ENCODE measurements around the gene NRL. TPM values are rescaled to one million over a fixed set of nuclear protein-coding genes. Genes with fewer than 3 reads are reported as not detected.

The NRL gene
- total RNA-seq, 1 donor from 2014 or later, result 3.6 TPM

DNA sequence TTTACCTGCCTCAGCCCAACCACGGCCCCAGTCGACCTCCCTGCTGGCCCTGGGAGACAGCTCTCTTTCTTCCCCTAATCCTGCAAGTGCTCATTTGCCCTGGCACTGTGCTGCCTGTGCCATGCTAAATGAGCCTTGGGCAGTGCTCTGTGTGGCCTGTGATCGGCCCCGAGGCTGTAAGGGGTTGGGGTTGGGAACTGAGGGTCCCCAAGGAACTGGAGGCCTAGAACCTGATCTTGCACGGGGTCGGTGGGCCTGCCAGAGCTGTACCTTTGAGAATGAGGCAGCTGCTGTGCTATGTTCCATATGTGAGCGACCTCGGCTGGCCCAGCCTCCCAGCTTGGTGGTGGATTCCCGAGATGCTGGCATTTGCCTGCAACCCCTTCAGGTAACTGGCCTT is 35.3 kb upstream of the NRL start:
- no peak for TF ChIP-seq CTCF (IDR thresholded peaks at IDR 0.05; ENCODE audit: insufficient read depth, low read length, poor library complexity, severe bottlenecking)

DNA sequence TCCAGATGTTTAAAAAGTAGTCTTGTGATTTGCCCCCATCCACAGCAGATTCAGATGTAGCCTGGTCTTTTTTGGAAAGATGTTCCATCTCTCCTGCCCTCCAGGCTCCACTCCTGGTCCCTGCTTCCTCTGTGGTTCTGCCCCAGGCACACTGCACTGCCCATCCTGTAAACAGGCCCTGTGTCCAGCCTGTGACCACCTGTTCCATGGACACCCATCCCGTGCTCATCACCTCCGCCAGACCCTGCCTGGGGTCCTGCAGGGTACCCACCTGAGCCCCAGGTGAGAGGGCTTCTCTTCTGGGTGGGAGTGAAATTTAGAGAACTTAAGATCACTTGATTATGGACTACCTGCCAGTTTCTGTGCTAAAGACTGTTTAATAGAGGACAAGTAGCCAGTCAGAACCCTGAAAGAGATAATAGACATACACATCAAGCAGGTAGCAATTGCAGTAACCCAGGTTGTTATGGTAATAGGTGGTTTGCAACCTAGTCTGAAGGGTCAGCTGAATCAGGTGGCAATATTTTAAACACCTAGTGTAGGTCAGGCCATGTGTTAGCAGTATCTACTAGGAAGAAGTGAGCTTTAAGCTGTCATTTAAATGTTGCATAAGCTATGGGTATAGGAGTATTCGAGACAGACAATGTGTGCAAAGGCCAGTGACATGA is 34.7 kb upstream of the NRL start:
- no peak for DNase-seq (ENCODE audit: low read depth)
- H3K27me3 ChIP-seq (ENCODE audit: control insufficient read depth, insufficient read depth, low read length), result no peaks in the 10 kb centered on the region
- H3K4me3 ChIP-seq (ENCODE audit: low read depth, low read length), result no peak overlapping the region
- H3K36me3 ChIP-seq (ENCODE audit: control insufficient read depth, insufficient read depth, low read length), result peaks cover 8% of the 10 kb centered on the region
- no peak for TF ChIP-seq CTCF (IDR thresholded peaks at IDR 0.05; ENCODE audit: insufficient read depth, low read length, poor library complexity, severe bottlenecking)

More for the DNA sequence above, 35.3 kb upstream of the NRL start:
- H3K27me3 ChIP-seq (ENCODE audit: control insufficient read depth, insufficient read depth, low read length), result no peaks in the 10 kb centered on the region
- no peak for DNase-seq (ENCODE audit: low read depth)
- H3K4me3 ChIP-seq (ENCODE audit: low read depth, low read length), result no peak overlapping the region
- H3K36me3 ChIP-seq (ENCODE audit: control insufficient read depth, insufficient read depth, low read length), result peaks cover 8% of the 10 kb centered on the region

- DNase-seq (ENCODE audit: low read depth), result no peak
- TF ChIP-seq CTCF (IDR thresholded peaks at IDR 0.05; ENCODE audit: insufficient read depth, low read length, poor library complexity, severe bottlenecking), result no peak
- H3K36me3 ChIP-seq (ENCODE audit: control insufficient read depth, insufficient read depth, low read length), result peaks cover 8% of the 10 kb centered on the region
These were observed 33.1 kb upstream of the NRL start for GRCh38 chr14:24147761-24148428.

GRCh38 chr14:24146978-24147760 is 32.4 kb upstream of the NRL start, which contains the start of gene RNF31:
Gene RNF31, plus strand, starts transcription at chr14:24147498. Its CDS starts 201 bp downstream, at chr14:24147699.
- peak within 1 kb of the TSS; percentile 89 for H3K4me3 ChIP-seq (ENCODE audit: low read depth, low read length)
- H3K36me3 ChIP-seq (ENCODE audit: control insufficient read depth, insufficient read depth, low read length), result peaks cover 8% of the 10 kb centered on the region
- TF ChIP-seq CTCF (IDR thresholded peaks at IDR 0.05; ENCODE audit: insufficient read depth, low read length, poor library complexity, severe bottlenecking), result no peak
- no peaks in the 10 kb centered on the region for H3K27me3 ChIP-seq (ENCODE audit: control insufficient read depth, insufficient read depth, low read length)
- DNase-seq (ENCODE audit: low read depth), result peak; percentile 92

More at GRCh38 chr14:24147761-24148428, 33.1 kb upstream of the NRL start:
- H3K27me3 ChIP-seq (ENCODE audit: control insufficient read depth, insufficient read depth, low read length), result no peaks in the 10 kb centered on the region
- peak overlapping the region; percentile 89 for H3K4me3 ChIP-seq (ENCODE audit: low read depth, low read length)

DNA sequence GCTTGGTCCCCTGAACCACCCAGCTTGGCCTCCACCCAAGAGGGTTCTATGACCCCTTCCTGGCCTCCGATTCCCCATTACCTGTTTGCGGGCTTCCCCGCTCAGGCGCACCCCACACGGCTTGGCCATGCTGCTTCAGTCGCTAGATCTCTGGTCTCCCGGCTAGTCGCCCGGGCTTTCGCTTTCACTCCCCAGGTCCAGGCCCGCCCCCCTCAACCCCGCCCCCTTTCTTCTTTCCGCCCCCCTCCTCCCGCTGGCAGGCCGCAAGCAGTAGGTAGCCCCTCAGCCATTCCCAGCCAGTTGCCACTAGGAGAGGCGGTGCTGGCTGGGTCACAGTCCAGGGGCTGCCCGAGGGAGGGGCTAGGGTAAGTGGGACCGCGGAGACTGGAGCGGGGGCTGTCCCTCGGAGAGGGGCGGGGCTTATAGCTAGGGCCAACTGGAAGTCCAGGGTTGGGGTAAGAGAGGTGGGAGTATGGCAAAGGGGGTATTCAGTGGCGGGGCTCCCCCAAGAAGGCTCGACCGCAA is 31.8 kb upstream of the NRL start, which contains the start of gene PSME2:
PSME2 (minus strand) TSS at position 158 of the 525 bp plus-strand sequence; CDS start at position 129, 29 bp downstream.
- Histone ChIP-seq H3K36me3 (ENCODE audit: control insufficient read depth, insufficient read depth, low read length) (peaks cover 7% of the 10 kb centered on the region), H3K4me3 (ENCODE audit: low read depth, low read length) (peak within 1 kb of the TSS; percentile 89), H3K27me3 (ENCODE audit: control insufficient read depth, insufficient read depth, low read length) (no peaks in the 10 kb centered on the region)
- TF ChIP-seq CTCF (IDR thresholded peaks at IDR 0.05; ENCODE audit: insufficient read depth, low read length, poor library complexity, severe bottlenecking), result no peak
- peak; percentile 92 for DNase-seq (ENCODE audit: low read depth)

All from kidney epithelial cell (primary cell).